Stimulated activated CD4-positive, alpha-beta T cell treated with anti-CD3 and anti-CD28 coated beads, TNF-alpha, amount 100 ng/mL, for 4 hours (primary cell): ENCODE measurements around the gene PRRC2B.

ENCODE experiments used
- DNase-seq, 3 experiments: peaks; one replicate each; pipeline ENCODE4 v3.0.0-alpha.2; 2020; ENCODE audit warnings: low read depth in 3 of 3

The PRRC2B gene

GRCh38 chr9:131516930-131517329 is 123.0 kb downstream of the PRRC2B start:
- no peak for DNase-seq

GRCh38 chr9:131517761-131518190 is 123.9 kb downstream of the PRRC2B start:
- DNase-seq, result no peak

- no peak for DNase-seq
These were observed 124.7 kb downstream of the PRRC2B start for GRCh38 chr9:131518553-131518952.

GRCh38 chr9:131520503-131520902 is 126.6 kb downstream of the PRRC2B start:
- DNase-seq, result no peak

GRCh38 chr9:131521203-131521602 is 127.3 kb downstream of the PRRC2B start:
- no peak for DNase-seq

- no peak for DNase-seq
These were observed 127.9 kb downstream of the PRRC2B start for GRCh38 chr9:131521822-131522221.

- DNase-seq, result no peak
These were observed 128.6 kb downstream of the PRRC2B start for GRCh38 chr9:131522257-131523085.

GRCh38 chr9:131523086-131523388 is 129.2 kb downstream of the PRRC2B start:
- DNase-seq, result no peak

- no peak for DNase-seq
These were observed 129.9 kb downstream of the PRRC2B start for GRCh38 chr9:131523451-131524435.

- DNase-seq, result no peak
These were observed 130.9 kb downstream of the PRRC2B start for GRCh38 chr9:131524665-131525315.

GRCh38 chr9:131525643-131526565 is 132.0 kb downstream of the PRRC2B start:
- DNase-seq, result no peak

GRCh38 chr9:131528186-131528585 is 134.3 kb downstream of the PRRC2B start:
- no peak for DNase-seq

- DNase-seq, result no peak
These were observed 135.1 kb downstream of the PRRC2B start for GRCh38 chr9:131528886-131529505.

- DNase-seq, result no peak
These were observed 136.0 kb downstream of the PRRC2B start for GRCh38 chr9:131529597-131530545.

GRCh38 chr9:131530546-131530919 is 136.6 kb downstream of the PRRC2B start:
- DNase-seq, result no peak

GRCh38 chr9:131530920-131531832 is 137.3 kb downstream of the PRRC2B start, which contains the start of gene UCK1:
TSS of gene UCK1 (minus strand) at chr9:131531263. CDS start at chr9:131531174, 89 bp downstream.
- peak; percentile 53 to 55 (median 55) for DNase-seq

GRCh38 chr9:131534721-131535237 is 140.9 kb downstream of the PRRC2B start:
- DNase-seq, result no peak

GRCh38 chr9:131537946-131538345 is 144.1 kb downstream of the PRRC2B start:
- no peak for DNase-seq
